Upper lobe of right lung (tissue), 1 donor: ENCODE measurements around the gene VMAC. TPM values are rescaled to one million over a fixed set of nuclear protein-coding genes. Genes with fewer than 3 reads are reported as not detected.

Experiments
- ATAC-seq: fragments of 200-7000 bp; cut with Tn5 transposase; one replicate; pipeline ENCODE4 v1.9.1; 2020; ENCODE audit warnings: mild to moderate bottlenecking, moderate library complexity
- DNase-seq: peaks from one replicate; pipeline ENCODE4 v3.0.0-alpha.2; 2020
- H3K27ac ChIP-seq: fragments of 200-600 bp; one replicate; pipeline ENCODE4 v1.8.0; 2022
- H3K27me3 ChIP-seq: fragments of 200-600 bp; one replicate; pipeline ENCODE4 v1.8.0; 2022; ENCODE audit warnings: mild to moderate bottlenecking
- H3K36me3 ChIP-seq: fragments of 200-600 bp; one replicate; pipeline ENCODE4 v1.8.0; 2022
- H3K4me1 ChIP-seq: fragments of 200-600 bp; one replicate; pipeline ENCODE4 v1.8.0; 2022
- H3K4me3 ChIP-seq: fragments of 200-600 bp; one replicate; pipeline ENCODE4 v1.8.0; 2022; ENCODE audit warnings: mild to moderate bottlenecking
- H3K9me3 ChIP-seq: fragments of 200-600 bp; one replicate; pipeline ENCODE4 v1.8.0; 2022
- intact Hi-C: fragments of 100-400 bp; cut with DNase I; formaldehyde crosslinking; loops from one replicate; pipeline ENCODE4 v1.11.0; 2022
- total RNA-seq: library from RNA; stranded (reverse); fragmentation: NEBNext Ultra II Directional; extraction: Animal tissue kit (Norgen Biotek cat#: 25700); gene quantifications from one replicate; pipeline ENCODE4 v1.2.1, GENCODE V29; 2021
- TF ChIP-seq, protein P1 (sequence below): fragments of 200-600 bp; IDR thresholded peaks from one replicate; pipeline ENCODE4 v1.8.0; 2022; ENCODE audit warnings: antibody characterized with exemption
- donor health status: DM: no; HTN: yes; CAD: no; lungs with severe emphysema.

Gene VMAC
- total RNA-seq, 1 donor from 2014 or later: 6.8 TPM

DNA sequence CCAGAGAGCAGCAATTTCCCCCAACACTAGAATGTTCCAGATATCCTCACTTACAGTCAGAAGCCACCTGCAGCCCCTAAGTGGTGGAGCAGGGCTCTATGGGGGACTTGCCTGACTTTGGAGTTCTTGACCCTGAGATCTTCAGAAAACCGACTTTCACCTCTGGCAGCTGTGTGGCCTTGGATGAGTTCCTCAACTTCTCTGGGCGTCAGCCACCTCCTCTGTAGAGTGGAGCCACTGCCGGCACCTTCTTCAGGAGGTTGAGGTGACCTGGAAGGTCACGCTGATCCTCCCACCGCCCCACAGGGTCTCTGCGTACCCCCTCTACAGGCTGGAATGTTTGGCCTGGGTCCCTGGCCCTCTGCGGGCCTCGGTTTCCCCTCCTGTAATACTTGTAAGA is 27.2 kb upstream of the VMAC start:
- TF ChIP-seq, protein P1, sequence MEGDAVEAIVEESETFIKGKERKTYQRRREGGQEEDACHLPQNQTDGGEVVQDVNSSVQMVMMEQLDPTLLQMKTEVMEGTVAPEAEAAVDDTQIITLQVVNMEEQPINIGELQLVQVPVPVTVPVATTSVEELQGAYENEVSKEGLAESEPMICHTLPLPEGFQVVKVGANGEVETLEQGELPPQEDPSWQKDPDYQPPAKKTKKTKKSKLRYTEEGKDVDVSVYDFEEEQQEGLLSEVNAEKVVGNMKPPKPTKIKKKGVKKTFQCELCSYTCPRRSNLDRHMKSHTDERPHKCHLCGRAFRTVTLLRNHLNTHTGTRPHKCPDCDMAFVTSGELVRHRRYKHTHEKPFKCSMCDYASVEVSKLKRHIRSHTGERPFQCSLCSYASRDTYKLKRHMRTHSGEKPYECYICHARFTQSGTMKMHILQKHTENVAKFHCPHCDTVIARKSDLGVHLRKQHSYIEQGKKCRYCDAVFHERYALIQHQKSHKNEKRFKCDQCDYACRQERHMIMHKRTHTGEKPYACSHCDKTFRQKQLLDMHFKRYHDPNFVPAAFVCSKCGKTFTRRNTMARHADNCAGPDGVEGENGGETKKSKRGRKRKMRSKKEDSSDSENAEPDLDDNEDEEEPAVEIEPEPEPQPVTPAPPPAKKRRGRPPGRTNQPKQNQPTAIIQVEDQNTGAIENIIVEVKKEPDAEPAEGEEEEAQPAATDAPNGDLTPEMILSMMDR: no peak
- Histone ChIP-seq H3K9me3 (no peaks in the 10 kb centered on the region), H3K27ac (no peak overlapping the region), H3K4me3 (no peak overlapping the region), H3K4me1 (peaks cover 14% of the 10 kb centered on the region), H3K27me3 (no peaks in the 10 kb centered on the region), H3K36me3 (no peaks in the 10 kb centered on the region)
- DNase-seq (no peak), ATAC-seq (no peak)
- intact Hi-C loops: no loop called here

DNA sequence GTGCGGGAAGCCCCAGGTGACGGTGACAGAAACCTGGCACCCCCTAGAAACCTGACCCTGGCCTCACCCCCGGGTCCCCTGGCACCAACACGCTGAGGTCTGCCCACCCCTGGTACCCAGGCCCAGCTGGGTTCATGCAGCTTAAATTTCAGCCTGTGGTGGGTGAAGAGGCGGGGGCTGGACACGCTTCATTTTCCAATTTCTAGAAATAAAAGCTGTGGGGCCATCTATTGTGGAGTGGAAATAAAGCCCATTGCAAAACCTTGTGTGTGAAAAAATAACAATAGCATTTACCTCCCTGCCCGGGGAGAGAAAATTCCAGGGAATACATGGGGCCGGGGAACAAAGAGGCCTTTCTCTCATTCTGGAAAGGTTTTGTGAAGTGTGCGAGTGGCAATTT is 26.8 kb upstream of the VMAC start:
- TF ChIP-seq, protein P1: no peak
- Histone ChIP-seq H3K9me3 (no peaks in the 10 kb centered on the region), H3K27ac (no peak overlapping the region), H3K4me1 (peaks cover 14% of the 10 kb centered on the region), H3K27me3 (no peaks in the 10 kb centered on the region), H3K36me3 (no peaks in the 10 kb centered on the region), H3K4me3 (no peak overlapping the region)
- no peak for DNase-seq
- intact Hi-C loops: no loop called here
- no peak for ATAC-seq

DNA sequence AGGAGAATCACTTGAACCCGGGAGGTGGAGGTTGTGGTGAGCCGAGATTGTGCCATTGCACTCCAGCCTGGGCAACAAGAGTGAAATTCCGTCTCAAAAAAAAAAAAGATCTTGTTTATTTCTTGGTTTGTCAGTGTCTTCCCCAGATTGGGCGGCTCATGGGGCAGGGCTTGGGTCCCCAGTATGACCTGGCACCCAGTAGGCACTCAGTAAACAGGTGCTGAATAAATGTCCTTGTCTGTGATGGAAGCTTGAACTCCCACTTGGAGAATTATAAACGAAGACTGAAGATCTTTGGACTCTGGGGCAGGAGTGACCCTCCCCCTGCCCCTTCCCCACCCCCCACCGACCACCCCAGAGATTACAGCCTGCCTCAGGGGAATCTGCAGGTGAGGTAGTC is 24.5 kb upstream of the VMAC start:
- H3K9me3 ChIP-seq: no peaks in the 10 kb centered on the region
- ATAC-seq: no peak
- H3K27me3 ChIP-seq: no peaks in the 10 kb centered on the region
- H3K36me3 ChIP-seq: no peaks in the 10 kb centered on the region
- peaks cover 14% of the 10 kb centered on the region for H3K4me1 ChIP-seq
- TF ChIP-seq, protein P1: no peak
- H3K4me3 ChIP-seq: no peak overlapping the region
- intact Hi-C loops: no loop called here
- no peak overlapping the region for H3K27ac ChIP-seq
- no peak for DNase-seq

DNA sequence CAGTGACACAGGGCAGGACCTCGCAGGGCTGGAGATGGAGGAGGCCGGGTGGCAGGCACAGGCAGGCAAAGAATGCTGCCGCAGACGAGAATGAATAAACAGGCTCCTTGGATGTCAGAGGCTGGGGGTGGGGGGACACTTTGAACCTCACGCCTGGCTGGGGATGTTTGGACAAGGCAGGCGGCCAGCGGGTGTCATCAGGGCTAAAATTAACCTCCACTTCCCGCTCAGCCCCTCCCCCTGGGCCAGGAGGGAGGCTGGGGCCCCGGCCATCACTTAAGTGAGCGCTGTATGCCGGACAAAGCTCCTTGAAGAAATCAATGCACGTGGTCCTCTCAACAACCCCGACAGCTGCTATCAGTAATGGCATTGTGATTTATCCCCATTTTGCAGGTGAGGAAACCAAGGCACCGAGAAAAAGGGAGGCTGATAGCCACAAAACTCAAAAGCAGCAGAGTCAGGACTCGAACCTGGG is 24.0 kb upstream of the VMAC start:
- H3K9me3 ChIP-seq: no peaks in the 10 kb centered on the region
- peak; percentile 65 for ATAC-seq
- no peaks in the 10 kb centered on the region for H3K27me3 ChIP-seq
- no peak overlapping the region for H3K27ac ChIP-seq
- H3K4me1 ChIP-seq: peaks cover 14% of the 10 kb centered on the region
- TF ChIP-seq, protein P1: no peak
- DNase-seq: peak; percentile 74
- intact Hi-C loops: no loop called here
- no peaks in the 10 kb centered on the region for H3K36me3 ChIP-seq
- no peak overlapping the region for H3K4me3 ChIP-seq

DNA sequence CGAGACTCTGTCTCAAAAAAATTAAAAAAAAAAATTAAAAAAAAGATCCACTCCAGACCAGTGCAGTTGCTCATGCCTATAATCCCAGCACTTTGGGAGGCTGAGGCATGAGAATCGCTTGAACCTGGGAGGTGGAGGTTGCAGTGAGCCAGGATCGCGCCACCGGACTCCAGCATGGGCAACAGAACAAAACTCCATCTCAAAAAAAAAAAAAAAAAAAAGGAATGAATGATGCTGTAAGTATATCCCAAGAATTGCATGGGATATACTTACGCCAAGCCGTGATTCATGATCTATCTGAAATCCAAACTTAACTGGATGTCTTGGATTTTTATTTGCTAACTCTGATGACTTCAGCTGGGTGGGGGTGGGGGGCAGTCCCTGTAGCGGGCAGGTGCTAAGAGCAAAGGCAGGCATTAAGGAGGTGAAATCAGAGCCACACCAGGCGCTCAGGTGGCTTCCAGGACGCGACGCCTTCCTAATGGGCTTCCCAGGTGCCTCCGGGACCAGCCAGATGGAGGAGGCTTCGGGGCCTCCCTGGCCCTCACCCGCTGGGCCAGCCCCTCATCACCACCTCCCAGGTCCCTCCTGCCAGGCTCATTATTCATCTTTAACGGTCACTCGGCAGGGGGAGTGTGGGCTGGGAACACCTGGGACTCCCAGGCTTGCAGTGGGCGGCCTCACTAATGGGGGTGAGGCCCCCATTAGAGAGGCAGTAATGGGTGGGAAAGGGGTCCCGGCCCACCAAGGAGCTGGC is 23.0 kb upstream of the VMAC start:
- no peaks in the 10 kb centered on the region for H3K36me3 ChIP-seq
- no peaks in the 10 kb centered on the region for H3K27me3 ChIP-seq
- no peak overlapping the region for H3K27ac ChIP-seq
- no peak for ATAC-seq
- no peak for DNase-seq
- no peak overlapping the region for H3K4me3 ChIP-seq
- H3K9me3 ChIP-seq: no peaks in the 10 kb centered on the region
- intact Hi-C loops: no loop called here
- peaks cover 14% of the 10 kb centered on the region for H3K4me1 ChIP-seq
- TF ChIP-seq, protein P1: no peak
